GM12865 (cell line): ENCODE measurements around the gene KCTD4.
"Not testable (repeated sequence)": the region's sequence is repeated elsewhere in the genome, so short reads cannot be mapped to it uniquely, and the experiment has no call there.

Experiments
- DNase-seq: peaks from one replicate; pipeline ENCODE4 v3.0.0; 2010; ENCODE audit warnings: low read depth
- H3K4me3 ChIP-seq: 2 replicates; pipeline ENCODE4 v1.5.1; 2011; ENCODE audit warnings: mild to moderate bottlenecking, low read depth, low read length, control low read depth
- CTCF ChIP-seq: IDR thresholded peaks from 2 replicates; pipeline ENCODE4 v1.5.1; 2011; ENCODE audit warnings: low read length, control low read depth, low read depth, inconsistent platforms; ENCODE audit not compliant: insufficient read depth; ENCODE audit errors: missing control alignments

KCTD4 gene

DNA sequence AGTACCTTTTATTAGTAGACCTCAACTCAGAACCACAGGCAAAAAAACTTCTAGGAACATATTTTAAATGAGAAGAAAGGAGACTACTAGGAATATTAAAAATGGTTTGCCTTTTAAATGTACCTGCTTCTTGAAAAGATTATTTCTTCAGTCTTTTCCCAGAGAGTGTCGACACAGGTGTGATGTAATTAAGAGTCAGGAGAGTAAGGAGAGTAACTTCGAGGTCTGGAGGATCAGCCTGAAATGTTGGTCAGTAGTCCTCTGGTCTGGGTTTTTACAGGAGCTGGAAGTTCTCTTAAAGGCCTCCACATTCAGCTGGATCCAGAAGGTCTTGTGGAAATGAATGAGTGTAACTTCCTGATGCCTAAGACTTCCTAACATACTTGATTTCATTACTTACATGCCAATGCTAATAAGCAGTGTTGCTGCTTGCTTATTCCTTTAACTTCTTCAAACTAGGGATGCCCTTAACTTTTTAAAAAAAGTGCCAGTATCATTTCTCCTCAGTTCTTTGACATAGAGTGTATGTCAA is at the start of gene KCTD4:
Gene KCTD4, minus strand, starts transcription at position 345 of the 532 bp plus-strand sequence. CDS start 6,478 bp downstream, outside the sequence.
- TF ChIP-seq CTCF, result no peak
- DNase-seq, result no peak
- H3K4me3 ChIP-seq, result no peak within 1 kb of the TSS

DNA sequence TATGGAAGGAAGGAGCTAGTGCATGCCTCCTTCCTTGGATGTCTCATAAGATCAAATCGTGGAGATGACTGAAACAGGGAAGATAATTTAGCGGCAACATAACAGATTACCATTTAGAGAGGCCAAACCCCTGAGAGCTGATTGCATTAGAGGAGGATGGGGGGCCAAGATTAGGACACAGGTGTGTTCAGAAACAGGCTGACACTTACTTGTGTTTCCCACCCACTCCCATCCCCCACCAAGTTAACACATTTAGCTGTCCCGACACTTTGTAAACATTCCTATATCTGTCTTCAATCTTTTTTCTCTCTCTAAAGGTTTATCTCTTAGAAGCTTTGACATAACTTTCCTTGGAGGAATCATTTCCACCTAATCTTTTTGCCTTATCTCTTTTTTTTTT is 48.8 kb upstream of the KCTD4 start:
- no peak for TF ChIP-seq CTCF
- DNase-seq, result no peak

GRCh38 chr13:45244736-45245135 is 43.9 kb upstream of the KCTD4 start:
- not testable (repeated sequence) for H3K4me3 ChIP-seq, DNase-seq

More for the DNA sequence above, 48.8 kb upstream of the KCTD4 start:
- no peak overlapping the region for H3K4me3 ChIP-seq

- DNase-seq, result no peak
- TF ChIP-seq CTCF, result no peak
- H3K4me3 ChIP-seq, result no peak overlapping the region
Observed at GRCh38 chr13:45243077-45243476, 42.2 kb upstream of the KCTD4 start.

GRCh38 chr13:45242524-45242923 is 41.7 kb upstream of the KCTD4 start:
- no peak for DNase-seq
- H3K4me3 ChIP-seq, result no peak overlapping the region
- no peak for TF ChIP-seq CTCF

GRCh38 chr13:45242070-45242469 is 41.2 kb upstream of the KCTD4 start:
- H3K4me3 ChIP-seq, result no peak overlapping the region
- no peak for TF ChIP-seq CTCF
- DNase-seq, result no peak

DNA sequence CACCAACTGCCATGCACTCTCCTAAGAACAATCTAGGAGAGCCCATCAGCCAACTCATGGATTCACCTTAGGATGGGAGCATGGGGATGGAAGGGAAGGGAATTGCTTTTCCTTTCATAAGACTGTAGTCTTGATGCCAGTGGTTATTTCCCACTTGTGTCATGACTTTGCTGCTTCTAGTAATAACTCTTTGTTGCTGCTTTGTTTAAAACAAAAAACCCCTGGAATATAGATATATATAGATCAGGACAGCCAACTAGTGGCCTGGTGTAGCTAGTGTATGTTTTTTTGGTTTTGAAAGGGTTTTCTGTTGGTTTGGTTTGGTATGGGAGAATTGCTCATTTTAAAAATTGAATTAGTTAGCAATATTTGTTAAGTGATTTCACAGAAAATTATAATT is 39.3 kb upstream of the KCTD4 start:
- DNase-seq, result no peak
- no peak overlapping the region for H3K4me3 ChIP-seq
- TF ChIP-seq CTCF, result no peak
